Caki2 (cell line): Measurements from ENCODE around the gene DIRAS2. TPM values are rescaled to one million over a fixed set of nuclear protein-coding genes. Genes with fewer than 3 reads are reported as not detected.
A peak's percentile ranks its signal among the peaks of the same experiment; 100 is the strongest.
"Not testable (repeated sequence)": the region's sequence is repeated elsewhere in the genome, so short reads cannot be mapped to it uniquely, and the experiment has no call there.

Experiments
- DNase-seq: peaks from one replicate; pipeline ENCODE4 v3.0.0-alpha.2; 2015; ENCODE audit warnings: low read depth
- in situ Hi-C: cut with HindIII; loops from 2 replicates; pipeline ENCODE4 v1.10.0; 2016; ENCODE audit warnings: low sequenced_read_pairs, low pct_unique_long_range_greater_than_20kb, mixed read lengths
- total RNA-seq: library from RNA; depleted of rRNA; stranded (reverse); fragments of >200 nt; shearing (Covaris generic); gene quantifications from 2 replicates; pipeline ENCODE4 v1.2.3, GENCODE V29; 2014; ENCODE audit warnings: low replicate concordance; rRNA removed

Gene DIRAS2
- 4.7 and 8.6 TPM in 2 replicates for total RNA-seq

DNA sequence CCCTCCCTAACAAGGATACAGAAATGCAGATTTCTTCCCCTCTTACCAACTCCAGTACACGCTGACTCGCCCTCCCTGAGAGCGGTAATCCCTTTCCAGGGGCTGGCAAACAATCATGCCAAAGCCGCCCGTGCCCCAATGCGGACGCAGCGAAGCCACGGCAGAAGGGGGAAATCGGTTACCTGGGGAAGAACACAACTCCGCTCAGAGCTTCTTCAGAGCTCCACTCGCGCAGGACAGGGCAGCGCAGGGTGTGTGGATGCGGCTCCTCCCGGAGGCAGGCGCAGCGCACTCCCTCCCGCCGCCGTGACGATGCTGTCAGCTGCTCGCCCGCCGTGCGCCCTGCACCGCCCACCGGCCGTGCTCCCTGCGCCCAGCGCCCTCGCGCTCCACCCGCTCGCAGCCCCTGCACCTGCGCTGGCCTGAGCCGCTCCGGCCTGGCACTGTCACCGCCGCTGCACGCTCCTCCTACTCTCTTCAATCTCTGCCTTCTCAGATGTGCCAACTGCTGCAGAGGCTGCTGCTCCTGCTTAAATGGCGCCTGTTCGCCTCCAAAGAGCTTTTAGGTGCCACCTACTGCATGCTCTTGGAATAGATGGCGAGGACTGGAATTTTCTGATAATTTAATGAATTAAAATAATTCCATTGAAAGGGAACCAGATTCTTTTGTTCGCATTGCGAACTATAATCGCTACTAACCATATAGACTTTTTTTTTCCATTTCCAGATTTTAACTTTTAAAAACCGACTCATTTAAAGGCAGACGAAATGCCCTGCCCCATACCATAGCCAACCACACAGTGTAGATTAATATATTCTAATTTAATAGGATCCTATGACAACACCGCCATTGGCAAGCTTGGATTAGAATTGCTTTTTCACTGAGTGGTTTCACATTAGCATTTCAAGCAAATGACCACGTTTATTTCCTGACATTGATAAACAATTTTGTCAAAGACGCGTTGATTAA, at the start of gene DIRAS2:
Gene DIRAS2, minus strand, starts transcription at position 255 of the 970 bp plus-strand sequence. CDS start 28,997 bp downstream, outside the sequence.
- DNase-seq: peak; percentile 93
- in situ Hi-C loops: no loop called here

DNA sequence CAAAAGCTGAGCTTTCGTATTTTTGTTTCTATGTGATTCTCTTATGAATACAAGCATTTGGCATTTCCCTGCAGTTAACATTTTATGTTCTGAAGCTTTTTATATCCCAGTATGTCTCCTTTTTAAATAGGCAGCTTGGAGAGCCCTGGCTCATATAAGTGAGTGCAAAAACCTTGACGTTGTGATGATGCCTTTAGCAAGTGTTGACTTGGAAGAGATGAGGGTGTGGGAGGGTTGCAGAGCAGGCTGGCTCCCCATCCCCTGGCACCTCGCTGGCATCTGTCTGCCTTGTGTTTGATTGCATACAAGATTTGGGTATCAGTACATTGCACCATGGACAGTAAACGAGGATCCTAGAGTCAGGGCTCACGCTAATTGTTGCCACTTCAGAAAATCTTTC, 42.1 kb upstream of the DIRAS2 start:
- no peak for DNase-seq
- in situ Hi-C loops: no loop called here

- no peak for DNase-seq
- in situ Hi-C loops: no loop called here
Measured at GRCh38 chr9:90684106-90684505, 41.5 kb upstream of the DIRAS2 start.

- no peak for DNase-seq
- in situ Hi-C loops: no loop called here
Measured at GRCh38 chr9:90680534-90680933, 37.9 kb upstream of the DIRAS2 start.

DNA sequence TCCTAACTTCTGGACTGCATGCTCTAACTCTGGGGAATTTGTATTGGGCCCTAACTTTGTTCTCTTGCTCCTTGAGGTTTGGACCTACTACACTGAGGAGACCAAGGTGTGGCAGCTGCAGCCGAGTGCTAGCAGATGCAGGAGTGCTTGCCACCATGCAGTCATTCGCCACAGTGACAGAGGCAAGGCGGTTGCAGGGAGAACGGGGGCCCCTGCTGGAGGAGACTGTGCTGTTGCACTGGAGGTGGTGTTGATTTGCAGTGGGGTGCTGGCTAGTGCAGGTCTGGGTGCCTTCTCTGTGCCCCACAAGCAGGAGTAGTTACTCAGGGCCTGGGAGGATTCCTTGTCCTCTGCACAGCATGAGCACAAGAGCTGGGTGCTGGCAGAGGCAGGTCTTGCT, 22.4 kb upstream of the DIRAS2 start:
- DNase-seq: no peak
- in situ Hi-C loops: no loop called here

DNA sequence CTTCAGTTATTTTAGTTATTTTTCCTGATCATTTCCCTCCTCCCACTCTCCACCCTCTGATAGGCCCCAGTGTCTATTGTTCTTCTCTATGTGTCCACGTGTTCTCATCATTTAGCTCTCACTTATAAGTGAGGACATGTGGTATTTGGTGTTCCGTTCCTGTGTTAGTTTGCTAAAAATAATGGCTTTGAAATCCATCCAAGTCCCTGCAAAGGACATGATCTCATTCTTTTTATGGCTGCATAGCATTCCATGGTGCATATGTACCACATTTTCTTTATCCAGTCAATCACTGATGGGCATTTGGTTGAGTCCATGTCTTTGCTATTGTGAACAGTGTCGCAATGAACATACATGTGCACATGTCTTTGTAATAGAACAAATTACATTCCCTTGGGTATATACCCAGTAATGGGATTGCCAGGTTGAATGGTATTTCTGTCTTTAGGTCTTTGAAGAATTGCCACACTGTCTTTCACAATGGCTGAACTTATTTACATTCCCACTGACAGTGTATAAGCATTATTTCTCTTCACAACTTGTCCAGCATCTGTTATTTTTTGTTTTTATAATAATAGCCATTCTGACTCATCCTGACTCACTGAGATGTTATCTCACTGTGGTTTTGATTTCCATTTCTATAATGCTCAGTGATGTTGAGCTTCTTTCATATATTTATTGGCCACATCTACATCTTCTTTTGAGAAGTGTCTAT, 17.2 kb upstream of the DIRAS2 start:
- in situ Hi-C loops: no loop called here
- DNase-seq: peak; percentile 64

DNA sequence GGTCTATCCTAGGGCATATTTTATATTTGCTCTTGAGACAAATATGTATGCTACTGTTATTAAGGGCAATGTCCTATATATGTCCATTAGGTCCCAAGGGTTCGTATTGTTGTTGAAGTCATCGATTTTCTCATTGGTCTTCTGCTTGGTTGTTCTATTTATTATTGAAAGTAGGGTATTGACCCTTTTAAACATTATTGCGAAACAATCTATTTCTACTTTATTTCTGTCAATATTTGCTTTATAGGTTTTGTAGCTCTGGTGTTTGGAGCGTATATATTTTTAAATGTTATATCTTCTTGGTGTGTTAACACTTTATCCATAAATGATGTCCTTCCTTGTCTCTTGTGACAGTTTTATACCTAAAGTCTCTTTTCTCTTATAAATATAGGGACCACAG, 16.2 kb upstream of the DIRAS2 start:
- in situ Hi-C loops: no loop called here

GRCh38 chr9:90658181-90658580, 15.6 kb upstream of the DIRAS2 start:
- in situ Hi-C loops: no loop called here

More for the DNA sequence above, 16.2 kb upstream of the DIRAS2 start:
- no peak for DNase-seq

DNA sequence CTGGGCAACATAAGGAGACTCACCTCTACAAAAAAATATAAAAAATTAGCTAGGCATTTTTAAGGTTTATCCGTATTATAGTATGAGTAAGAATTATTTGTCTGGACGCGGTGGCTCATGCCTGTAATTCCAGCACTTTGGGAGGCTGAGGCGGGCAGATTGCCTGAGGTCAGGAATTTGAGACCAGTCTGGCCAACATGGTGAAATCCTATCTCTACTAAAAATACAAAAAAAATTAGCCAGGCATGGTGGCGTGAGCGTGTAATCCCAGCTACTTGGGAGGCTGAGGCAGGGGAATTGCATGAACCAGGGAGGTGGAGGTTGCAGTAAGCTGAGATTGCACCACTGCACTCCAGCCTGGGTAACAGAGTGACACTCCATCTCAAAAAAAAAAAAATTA, 14.3 kb upstream of the DIRAS2 start:
- in situ Hi-C loops, DNase-seq: not testable (repeated sequence)

More at GRCh38 chr9:90658181-90658580, 15.6 kb upstream of the DIRAS2 start:
- no peak for DNase-seq

DNA sequence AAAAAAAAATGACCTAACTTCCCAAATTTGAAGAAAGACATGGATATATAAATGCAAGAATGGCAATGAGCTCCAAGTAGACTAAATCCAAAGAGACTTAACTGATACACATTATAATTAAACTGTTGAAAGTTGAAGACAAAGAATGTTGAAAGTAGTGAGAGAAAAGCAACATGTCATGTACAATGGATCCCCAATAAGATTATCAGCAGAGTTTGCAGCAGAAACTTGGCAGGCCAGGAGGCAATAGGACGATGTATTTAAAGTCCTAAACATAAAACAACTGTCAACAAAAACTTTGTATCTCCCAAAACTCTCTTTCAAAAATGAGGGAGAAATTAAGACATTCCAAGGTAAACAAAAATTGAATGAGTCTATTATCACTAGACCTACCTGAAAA, 8.6 kb upstream of the DIRAS2 start:
- no peak for DNase-seq
- in situ Hi-C loops: no loop called here

GRCh38 chr9:90647843-90648242, 5.2 kb upstream of the DIRAS2 start:
- in situ Hi-C loops: no loop called here

GRCh38 chr9:90645721-90646120, 3.1 kb upstream of the DIRAS2 start:
- DNase-seq: no peak
- in situ Hi-C loops: no loop called here

More at GRCh38 chr9:90647843-90648242, 5.2 kb upstream of the DIRAS2 start:
- no peak for DNase-seq

DNA sequence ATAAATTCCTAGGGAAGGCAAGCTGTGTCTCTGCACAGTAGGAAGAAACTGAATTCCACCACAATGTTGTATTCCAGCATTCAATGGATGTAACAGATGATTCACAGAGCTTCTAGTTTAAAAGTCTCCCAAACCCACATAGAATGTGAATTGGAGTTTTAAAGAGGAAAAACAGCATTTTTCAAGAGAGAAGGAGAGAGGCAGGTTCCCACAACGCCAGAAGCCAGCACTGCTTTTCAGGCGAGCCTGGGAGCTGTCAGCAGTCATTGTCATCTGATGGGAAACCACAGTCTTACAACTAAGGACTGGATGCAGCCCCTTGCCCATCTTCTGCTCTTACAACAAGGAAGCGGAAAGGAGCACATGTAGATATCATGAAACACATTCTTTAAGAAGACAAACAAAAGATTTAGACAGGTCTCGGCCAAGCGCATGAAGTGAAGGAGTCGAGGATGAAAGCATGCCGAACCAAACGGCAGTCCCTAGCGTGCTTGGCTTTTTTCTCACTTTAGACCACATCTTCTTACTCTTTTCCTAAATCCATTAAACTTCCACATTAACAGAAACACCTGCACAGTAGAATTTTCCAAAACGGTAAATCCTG, 638 bp downstream of the DIRAS2 start:
- in situ Hi-C loops: no loop called here

DNA sequence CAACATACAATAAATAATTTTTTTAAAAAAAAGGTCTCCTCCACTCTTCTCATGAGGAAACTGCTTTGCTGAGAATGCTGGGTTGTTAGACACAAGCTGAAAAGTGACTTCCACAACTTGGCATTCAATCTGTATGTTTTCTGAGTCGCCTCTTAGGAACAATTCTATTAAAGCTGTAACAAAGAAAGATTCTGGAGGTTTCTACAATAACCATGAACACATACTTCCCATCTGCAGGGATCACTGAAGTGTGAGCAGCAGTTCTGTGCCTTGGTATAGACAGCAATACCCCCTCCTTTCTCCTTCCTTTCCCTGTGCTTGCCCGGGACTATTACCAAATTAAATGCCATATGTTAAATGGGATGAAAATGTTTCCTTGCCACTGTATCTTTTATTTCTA, 1.5 kb downstream of the DIRAS2 start:
- no peak for DNase-seq
- in situ Hi-C loops: no loop called here

More for the DNA sequence above, 638 bp downstream of the DIRAS2 start:
- DNase-seq: no peak

DNA sequence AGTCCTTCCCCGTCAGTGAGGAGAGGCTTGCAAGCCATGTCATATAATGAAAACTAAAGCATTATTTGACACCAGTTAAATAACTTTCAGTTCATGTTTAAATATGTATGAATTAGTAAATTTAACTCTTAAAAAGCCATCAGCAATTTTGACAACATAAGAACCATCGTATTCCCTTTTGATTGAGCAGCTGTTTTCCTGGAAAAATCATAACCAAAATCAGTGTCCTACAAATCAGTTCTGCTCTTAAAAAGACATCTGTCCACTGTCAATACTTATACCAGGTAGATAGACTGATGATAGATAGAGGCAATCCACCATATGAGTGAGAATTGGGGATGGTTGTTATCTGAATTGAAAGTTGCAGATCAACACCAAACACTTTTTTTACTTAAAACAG, 2.3 kb downstream of the DIRAS2 start:
- in situ Hi-C loops: no loop called here
- DNase-seq: no peak

DNA sequence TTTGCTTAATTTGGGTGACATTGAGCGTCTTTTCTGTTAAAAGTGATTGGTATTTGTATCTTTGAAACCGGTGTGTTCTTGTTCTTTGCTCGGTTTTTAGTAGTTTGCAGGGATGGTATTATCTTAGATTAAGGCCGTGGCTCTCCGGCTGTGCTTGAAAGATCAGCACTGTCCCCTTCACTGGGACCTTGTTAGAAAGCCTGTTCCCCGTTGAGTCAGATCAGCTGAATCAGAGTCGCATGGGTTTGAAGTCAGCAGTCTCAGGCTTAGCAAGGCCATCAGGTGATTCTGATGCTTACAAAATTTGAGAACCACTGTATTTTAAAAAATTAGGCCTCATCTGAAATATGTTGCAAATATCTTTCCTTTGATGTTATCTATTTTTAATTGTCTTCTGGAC, 5.0 kb downstream of the DIRAS2 start:
- in situ Hi-C loops: no loop called here

GRCh38 chr9:90632647-90633207, 9.9 kb downstream of the DIRAS2 start:
- no peak for DNase-seq
- in situ Hi-C loops: no loop called here

More for the DNA sequence above, 5.0 kb downstream of the DIRAS2 start:
- DNase-seq: no peak

DNA sequence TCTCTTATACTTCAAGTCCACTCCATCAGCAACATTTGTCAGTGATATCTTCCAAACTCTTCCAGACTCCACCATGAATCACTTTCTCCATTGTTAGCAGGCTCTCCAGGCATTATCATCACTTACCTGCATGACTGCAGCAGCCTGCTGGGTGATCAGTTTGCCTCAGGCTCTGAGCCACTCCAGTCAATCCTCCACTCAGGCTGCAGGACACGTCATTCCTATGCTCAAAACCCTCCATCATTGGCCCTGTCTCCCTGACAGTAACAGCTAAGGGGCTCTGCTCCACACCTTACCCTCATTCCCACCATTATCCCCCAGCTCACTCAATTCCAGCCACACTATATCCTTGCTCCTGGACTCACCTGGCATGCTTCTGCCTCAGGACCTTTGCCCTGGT, 10.7 kb downstream of the DIRAS2 start:
- in situ Hi-C loops: no loop called here
- no peak for DNase-seq
